ENCODE results near the gene ZNF750.

- TF ChIP-seq CTCF (IDR thresholded peaks at IDR 0.05; ENCODE audit: low read depth, low read length) (no peak), POLR2A (IDR thresholded peaks at IDR 0.05; ENCODE audit: extremely low read depth, insufficient read length) (no peak), MAX (IDR thresholded peaks at IDR 0.05; ENCODE audit: low read depth, low read length) (no peak)
Measured at GRCh38 chr17:82844796-82845162, 5.0 kb upstream of the ZNF750 start.

Measured in NB4 (cell line).